ENCODE results near the gene AKAP7.
A peak's percentile ranks its signal among the peaks of the same experiment; 100 is the strongest.

AKAP7 gene

DNA sequence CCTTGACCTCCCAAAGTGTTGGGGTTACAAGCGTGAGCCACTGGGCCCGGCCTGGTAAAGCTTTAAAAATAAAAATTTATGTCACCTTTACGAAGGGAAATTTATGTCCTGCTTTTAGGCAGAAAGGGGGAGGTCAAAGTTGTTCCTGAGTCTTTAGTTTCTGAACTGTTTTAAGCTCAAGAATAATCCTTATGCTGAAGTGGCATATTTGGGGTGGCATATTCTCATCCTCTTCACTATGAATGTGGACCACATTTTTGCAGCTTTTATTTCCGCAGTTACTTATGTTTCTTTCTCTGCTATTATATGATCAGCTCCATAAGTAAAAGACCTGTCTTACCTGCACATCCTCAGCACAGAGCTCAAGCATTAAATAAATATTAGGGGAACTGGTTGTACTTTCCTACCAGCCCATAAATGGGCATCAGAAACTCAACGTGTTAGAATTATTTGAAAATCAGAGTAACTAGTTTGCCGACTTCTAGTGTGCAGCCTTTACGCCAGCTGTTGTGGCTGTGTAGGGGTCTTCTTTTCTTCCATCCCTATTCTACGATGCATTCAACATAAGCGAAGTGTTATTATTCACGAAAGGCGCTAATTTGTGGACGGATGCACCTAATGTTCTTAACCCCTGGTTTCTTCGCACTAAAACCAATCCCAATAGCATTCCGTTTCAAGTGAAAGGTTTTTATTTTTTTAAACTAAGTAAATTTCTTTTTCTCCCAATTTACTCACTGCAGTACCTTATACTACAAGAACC, 867 bp upstream of the AKAP7 start:
- DNase-seq = no peak

DNA sequence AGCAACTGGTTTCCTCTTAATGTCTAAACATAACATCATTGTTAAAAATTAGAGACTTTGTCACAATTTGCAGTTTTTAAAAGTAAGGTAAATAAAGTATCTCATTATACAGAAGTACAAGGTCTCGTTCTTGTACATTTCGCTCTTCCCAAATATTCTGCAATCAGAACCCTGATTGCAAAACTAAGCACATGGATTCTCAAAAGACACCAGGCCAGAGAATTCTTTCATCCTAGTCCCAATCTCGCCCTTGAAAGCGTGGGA, 355 bp upstream of the AKAP7 start:
- no peak for DNase-seq

DNA sequence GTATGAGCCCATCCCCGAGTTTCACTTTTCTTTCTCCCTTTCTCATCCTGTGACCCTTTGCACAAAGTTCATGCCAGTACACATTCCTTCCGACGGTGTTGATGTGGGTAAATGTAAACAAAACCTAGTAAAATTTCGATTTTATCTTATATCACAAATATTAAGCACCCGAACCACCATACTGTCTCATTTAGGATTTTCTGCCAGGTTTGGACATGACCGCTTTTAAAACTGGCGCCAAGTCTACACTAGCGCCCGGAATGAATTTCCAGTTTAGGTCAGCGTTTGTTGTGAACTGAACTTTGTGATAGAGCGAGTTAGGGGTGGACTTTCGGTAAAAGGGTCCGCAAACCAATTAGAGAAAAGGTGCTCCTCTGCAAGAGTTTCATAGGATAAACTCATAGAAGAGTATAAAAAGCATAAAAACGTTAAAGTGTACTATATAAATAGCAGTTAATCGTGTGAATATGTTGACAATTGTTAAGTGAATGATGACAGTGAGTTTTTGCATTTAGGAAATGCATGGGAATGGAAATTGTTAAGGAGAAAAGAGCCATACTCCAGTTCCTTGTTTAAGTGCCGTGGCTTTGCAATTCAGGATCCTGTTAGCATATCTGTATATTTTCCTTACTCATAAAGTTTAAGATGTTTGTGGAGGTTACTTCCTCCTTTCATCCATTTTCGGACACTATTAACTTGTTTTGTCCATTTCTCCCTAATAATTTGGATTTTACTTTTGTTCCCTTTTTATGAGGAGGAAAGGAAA, 937 bp downstream of the AKAP7 start:
- no peak for DNase-seq

DNA sequence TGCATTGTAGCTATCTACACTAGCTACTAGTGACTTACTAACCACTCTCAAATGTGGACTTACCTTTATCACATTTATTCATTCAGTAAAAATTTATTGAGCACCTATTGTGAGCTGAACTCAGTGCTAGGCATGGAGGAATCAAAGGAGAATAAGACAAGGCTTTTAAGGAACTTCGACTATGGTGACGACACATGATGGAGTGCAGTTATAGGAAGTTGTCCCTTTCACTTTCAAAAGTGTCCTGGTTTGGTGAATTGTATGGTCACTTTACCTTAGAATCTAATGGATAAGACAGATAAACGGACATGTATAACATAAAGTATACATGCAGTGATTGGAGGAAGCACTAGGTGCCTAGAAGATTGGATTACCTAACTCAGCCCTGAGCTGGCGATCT, 4.3 kb downstream of the AKAP7 start:
- no peak for DNase-seq

DNA sequence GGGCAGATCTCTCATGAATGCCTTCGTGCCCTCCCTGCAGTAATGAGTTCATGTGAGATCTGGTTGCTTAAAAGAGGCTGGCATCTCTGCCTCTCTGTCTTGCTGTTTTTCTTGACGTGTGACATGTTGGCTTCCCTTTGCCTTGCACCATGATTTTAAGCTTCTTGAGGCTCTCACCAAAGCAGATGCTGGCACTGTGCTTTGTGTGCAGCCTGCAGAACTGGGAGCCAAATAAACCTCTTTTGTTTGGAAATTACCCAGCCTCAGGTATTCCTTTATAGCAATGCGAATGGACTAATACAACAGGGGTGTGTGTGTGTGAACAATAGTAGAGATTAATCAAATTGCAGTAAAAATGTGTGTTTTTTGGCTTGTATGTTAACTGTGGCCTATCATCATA, 8.1 kb downstream of the AKAP7 start:
- DNase-seq = no peak

DNA sequence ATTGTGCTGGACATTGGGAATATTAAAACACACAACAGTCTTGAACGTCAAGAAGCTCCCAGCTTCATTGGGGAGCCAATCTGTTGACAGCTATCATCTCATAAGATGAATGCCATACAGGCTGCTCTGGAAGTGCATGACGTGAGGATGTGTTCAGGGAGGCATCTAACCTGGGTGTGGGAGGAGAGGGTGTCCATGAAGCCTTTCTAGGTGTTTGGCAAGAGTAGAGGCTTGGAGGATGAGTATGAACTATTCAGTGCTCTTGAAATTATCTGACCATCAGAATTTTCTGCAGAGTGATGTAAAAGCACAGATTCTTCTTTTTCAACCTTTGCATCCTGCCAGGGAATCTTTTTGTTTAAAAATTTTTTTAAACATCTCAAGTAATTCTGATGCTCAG, 11.6 kb downstream of the AKAP7 start:
- no peak for DNase-seq

DNA sequence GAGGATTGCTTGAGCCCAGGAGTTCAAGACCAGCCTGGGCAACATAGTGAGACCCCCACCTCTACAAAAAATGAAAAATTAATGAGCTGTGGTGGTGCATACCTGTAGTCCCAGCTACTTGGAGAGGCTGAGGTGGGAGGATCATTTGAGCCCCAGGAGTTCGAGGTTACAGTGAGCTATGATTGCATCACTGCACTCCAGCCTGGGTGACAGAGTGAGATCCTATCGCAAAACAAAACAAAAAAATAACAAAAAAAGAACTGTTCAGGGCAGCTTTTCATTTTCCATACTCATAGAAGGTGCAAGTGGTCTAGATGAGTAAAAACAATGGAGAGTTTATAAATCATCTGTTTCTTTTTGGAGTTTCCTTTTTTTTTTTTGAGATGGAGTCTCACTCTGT, 21.1 kb downstream of the AKAP7 start:
- DNase-seq = no peak

DNA sequence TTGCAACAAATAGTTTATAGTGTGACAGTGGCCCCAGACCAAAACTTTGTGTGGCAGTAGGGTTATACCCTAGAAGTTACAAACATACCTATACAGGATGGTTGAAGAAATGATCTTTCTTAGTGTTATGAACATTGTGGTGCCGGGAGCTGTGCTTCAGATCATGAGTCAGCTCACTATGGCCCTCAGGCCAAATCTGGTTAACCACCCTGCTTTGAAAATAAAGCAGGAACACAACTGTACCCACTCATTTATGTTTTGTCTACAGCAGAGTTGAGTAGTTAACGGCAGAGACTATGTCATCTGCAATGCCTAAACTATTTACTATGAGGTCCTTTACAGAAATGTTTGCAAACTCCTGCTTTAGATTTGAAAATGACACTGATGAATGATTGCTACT, 24.3 kb downstream of the AKAP7 start:
- no peak for DNase-seq

DNA sequence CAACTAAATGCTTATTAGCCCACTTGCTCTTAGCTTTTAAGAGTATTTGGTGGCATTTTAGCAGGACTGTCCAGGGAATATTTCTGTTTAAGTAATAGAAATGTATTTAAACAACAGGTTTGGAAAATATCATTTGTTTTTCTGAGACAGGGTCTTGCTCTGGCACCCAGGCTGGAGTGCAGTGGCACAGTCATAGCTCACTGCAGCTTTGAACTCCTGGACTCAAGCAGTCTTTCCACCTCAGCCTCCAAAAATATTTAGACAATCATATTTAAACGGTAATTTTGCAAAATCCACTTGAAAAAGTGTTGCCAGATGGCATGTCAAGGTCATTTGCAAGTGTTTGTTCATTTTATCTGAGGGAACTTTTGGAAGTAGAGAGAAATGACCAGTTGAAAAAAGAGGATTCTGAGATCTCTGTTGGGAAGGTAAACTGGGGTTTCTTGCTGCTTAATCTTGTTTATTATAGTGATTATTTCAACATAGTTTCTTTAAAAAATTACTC, 25.0 kb downstream of the AKAP7 start:
- DNase-seq = no peak

DNA sequence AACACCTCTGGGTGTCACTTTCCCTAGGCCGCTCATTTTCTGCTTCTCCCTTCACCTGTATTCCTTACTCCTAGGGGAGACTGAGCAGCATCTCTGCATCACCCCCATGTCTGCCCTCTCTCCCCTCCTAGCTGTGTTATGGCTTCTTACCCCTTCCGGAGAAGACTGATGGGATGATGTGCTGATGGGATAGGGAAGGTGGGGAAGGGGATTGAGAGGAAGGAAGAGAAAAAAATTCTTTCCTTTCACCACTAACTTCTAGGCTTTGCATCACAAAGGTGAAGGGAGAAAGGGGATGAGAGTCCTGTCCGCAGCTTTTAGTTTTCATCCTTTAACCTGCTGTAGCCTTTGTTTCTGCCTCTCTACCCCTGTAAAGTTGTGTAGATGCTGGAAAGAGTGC, 26.7 kb downstream of the AKAP7 start:
- DNase-seq = no peak

DNA sequence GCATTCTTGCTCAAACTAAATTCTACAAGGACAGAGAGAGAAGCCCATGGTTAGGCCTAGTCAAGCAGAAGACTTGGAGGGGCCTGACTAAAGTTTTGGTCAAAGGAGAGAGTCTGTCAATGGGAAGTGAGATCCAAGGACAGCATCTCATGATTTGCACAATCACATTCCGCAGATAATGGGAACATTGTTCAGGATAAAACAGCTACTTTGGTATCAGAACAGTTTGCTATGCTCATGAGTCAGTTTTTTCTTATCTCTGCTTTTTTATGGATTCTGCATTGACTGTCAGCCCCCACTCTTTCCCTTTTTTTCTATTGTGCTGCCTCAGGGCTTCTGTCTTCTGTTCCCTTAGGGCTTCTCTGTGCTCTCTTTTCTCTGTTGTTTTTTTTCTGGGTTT, 28.6 kb downstream of the AKAP7 start:
- DNase-seq = no peak

DNA sequence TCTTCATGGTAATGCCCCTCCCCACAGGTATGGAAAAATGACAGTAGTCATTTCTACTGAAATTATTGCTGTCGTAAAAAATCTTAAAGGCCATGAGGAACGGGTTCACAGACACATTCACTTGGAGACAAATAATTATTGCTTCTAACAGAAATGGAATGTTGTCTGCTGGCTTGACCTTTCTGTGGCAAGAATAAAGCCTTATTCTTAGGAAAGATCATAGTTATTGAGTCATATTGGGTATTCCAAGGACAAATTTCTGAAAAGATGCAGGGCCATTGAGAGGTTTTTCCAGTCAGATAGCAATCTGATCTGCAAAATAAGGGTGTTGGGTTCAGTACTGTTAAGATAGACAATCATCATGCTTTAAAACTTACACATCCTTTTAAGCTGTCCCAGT, 29.2 kb downstream of the AKAP7 start:
- DNase-seq = no peak

DNA sequence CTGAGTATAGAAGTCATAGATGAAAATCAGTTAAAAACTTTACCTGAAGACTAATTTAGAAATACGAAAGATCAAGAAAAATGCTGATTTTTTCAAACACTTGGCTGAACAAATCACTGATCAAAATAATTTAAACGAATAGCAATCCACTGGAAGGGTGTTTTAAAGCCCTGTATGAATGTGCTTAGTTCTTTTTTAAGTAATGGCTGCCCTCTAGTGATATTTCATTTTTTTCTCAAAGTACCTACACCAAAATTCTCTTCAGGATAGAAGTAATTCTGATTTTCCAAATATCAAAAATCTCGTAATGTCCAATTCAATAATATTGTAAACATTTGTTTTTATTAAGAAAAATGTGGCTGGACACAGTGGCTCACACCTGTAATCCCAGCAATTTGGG, 32.5 kb downstream of the AKAP7 start:
- no peak for DNase-seq

DNA sequence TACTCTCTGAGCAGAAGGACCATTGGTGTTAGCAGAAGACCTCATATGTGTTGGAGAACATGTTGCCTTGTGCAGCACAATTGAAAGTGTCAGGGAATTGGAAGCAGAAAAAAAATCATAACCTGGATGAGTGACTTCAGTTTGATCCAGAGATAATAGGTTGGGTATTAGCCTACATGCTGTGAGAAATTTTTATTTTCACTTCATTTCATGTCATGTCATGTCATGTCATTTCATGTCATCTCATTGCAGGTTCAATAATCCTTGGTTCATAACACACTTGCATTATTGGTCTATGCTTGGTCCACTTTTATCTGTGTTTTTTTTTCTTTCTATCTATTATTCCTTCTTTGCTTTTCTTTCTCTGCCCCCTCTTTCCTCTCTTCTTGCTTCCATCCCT, 34.3 kb downstream of the AKAP7 start:
- no peak for DNase-seq

DNA sequence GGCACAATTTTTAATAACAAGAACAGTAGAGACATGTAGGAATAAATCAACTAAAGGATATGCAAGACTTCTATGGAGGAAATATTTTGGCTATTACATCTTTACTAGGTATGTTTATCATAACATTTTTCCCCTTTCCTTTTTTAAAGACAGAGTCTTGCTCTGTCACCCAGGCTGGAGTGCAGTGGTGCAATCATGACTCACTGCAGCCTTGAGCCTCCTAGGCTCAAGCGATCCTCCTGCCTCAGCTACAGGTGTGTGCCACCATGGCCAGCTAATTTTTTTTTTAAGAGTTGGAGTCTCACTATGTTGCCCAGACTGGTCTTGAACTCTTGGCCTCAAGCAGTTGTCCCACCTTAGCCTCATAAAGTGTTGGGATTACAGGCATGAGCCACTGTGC, 37.0 kb downstream of the AKAP7 start:
- no peak for DNase-seq

DNA sequence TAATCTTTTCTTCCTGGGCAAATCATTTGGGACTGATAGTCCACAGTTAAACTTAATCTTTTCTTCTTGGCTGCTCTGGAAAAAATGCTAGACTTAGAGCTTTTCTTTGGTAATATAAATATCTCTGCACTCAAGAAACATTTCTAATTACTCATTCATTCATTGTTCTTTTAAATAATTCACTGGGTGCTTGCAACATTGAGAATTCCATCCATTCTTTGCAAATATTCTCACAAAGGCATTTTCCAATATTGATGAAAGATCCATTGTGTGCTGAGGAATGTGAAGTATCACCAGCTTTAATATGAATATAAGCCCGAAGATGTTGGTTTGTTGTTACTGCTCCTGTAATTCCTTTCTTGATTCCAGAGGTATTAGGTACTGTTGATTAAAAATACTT, 38.4 kb downstream of the AKAP7 start:
- no peak for DNase-seq

DNA sequence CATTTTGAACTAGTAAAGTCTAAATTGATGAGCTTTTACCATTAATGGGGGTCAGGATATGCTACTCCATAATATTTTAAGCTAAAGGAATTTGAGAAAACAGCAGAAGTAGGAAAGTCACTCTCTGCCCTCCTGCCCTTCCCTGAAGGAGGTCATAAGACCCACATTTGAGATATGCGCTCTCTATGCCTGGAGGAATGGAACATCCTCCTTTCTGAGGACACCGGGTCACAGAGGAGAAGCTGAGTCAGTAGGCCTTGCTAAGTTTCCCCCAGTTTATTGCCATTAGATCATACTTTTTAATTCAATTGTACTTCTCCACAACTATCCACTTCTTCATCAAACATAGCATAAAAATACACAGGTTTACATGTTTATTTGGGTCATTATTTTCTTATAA, 40.3 kb downstream of the AKAP7 start:
- no peak for DNase-seq

DNA sequence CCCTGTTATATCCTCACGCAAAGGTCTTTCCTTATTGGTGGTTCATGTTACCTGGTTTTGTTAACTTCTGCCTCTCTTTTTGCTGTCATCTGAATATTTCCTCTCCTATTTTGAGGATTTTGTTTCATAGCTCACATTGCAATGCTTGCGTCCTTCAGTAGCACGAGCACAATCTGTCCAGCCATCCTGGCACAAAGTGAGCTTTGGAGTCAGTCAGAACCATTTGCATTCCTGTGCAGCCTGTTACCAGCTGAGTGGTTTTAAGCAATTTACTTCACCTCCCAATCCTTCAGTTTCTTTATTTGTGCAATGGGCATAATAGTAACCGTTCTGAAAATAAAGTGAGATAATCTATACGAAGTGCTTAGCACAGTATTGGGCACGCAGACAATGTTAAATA, 42.7 kb downstream of the AKAP7 start:
- no peak for DNase-seq

DNA sequence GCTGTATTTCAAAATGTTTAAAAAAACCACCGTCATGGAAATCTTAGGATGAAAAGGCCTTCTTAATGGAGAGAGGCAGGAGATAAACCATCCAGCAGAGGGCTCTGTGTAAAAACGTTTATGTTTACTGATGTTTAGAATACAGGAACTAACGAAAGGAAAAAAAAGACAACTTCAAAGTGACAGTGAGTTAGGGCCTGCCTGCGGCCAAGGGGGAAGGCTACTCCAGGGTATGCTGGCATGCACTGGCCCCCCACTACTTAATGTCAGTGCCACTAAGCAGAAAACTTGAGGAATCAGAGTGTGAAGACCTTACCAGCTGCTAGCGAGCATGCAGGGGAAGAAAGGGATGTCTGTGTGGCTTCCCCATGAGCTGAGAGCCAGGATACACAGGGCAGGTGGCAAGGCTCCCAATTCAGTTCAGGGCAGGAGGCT, 47.7 kb downstream of the AKAP7 start:
- DNase-seq = no peak

DNA sequence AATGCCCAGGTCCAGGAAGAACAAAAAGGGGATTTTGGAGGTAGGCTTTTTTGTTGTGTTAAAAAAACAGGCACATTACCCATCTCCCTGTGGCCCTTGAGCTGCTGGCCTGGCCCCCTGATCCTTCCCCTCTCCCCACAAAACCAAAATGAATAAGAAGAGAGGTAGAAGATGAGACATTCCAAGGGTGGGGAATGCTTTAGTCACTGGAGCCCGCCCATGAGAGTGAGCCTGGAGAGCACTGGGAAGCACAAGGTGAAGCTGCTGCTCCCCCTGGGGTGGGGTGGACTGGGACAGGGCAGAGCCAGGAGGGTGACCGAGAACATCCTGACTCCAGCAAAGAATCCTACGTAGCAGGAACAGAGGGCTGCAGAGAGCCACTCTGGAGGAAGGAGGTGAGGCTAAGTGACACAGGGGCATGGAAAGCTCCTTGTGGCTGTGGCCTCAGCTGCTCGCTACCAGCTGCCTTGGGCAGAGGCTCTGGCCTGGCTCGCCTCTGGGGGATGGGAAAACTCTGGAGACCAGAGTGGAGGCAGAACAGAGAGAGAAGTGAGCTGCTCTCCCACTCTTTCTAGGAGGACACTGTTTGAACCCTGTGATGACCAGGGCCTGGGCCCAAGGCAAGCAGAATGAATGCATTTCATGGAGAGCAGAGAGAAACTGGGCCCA, 48.3 kb downstream of the AKAP7 start:
- no peak for DNase-seq

DNA sequence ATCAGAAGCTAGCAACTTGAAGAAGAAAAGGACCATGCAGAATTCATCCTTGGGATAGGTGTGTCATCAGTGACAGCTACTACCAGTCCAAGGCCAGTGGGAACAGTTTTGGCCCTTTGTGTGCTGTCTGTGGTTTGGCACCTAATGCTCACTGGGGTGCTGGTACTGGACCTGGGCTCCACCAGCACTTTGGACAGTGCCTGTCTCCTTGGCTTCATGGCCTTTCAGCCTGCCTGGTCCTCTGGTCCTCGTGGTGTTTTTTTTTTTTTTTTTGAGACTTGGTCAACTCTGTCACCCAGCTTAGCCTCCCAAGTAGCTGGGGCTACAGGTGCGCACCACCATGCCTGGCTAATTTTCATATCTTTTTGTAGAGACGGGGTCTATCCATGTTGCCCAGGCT, 56.3 kb downstream of the AKAP7 start:
- DNase-seq = no peak

DNA sequence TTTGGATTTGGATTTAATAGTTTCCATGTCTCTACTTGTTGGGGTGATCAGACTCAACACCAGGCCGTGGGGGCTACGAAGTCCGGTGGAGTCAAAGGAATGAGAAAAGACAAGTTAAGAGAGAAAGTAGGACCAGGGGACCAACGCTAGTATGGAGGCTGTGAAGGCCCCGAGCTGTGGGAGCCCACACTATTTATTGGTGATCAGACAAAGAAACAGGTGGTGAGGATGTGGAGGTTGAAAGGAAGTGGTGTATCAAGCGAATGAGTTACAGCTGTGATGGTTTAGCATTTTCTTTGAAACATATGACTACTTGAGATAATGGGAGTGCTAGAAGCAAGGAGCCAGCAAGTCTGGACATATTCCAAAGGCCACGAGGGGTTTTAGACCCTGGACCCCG, 62.4 kb downstream of the AKAP7 start:
- DNase-seq = no peak

DNA sequence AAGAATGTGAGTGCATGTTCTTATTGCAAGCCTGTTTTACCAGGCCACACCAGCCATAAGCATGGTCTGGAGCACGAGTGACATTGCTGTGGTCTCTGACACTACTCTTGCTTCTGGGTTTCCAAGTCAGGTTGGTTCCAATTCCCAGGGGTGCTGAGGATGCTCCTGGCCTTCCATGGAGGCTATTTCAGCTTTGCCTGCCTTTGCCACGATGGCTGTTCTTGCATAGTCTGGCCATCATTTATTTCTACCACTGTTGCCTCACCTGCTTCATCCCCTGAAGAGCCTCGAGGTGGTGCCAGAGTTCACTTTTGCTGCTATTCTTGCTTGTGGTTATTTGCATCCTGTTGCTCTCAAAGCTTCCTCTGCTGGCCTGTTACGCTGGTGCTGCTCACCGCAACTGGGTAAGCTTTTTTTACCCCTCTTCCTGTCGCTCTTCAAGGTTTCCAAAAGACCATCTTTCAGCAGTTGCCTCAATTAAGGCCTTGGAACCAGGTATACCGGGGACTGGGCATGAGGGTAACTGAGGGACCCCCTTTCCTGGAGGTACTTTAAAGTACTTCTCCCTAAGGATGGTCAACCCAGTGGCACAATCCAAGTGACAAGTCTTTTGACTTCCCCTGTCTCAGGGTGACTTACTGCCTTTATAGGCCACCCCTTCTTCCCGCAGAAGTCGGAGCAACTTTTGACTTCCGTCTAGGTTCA, 64.5 kb downstream of the AKAP7 start:
- peak; percentile 86 for DNase-seq
